C4-2B (cell line): Measurements from ENCODE around the gene EPB41L2.

Experiments
- ZFX ChIP-seq: fragments of 450-650 bp; IDR thresholded peaks from 2 replicates; pipeline ENCODE4 v1.6.1; 2017
- TF ChIP-seq, protein P1 (sequence below): fragments of 450-650 bp; conservative IDR thresholded peaks from 2 replicates; pipeline ENCODE4 v1.5.1; 2017; ENCODE audit warnings: mild to moderate bottlenecking

DNA sequence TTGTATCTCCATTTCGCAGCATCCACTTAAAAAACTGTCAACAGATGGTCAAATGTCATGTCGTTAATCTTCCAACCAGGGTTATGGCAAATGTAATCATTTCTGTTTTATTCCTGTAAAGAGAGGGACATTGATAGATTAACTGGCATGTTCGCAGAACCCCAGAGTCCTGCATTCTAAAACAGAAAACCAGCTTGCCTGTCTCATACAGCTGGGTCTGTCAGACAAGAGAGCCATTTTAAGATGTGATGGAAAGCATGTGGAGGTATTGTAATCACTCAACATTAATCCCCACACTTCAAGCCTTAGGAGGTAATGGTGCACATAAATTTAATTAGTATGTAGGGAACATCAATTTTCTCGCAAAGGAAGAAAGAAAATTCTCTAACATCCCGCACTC, 231.4 kb downstream of the EPB41L2 start:
- TF ChIP-seq, protein P1, sequence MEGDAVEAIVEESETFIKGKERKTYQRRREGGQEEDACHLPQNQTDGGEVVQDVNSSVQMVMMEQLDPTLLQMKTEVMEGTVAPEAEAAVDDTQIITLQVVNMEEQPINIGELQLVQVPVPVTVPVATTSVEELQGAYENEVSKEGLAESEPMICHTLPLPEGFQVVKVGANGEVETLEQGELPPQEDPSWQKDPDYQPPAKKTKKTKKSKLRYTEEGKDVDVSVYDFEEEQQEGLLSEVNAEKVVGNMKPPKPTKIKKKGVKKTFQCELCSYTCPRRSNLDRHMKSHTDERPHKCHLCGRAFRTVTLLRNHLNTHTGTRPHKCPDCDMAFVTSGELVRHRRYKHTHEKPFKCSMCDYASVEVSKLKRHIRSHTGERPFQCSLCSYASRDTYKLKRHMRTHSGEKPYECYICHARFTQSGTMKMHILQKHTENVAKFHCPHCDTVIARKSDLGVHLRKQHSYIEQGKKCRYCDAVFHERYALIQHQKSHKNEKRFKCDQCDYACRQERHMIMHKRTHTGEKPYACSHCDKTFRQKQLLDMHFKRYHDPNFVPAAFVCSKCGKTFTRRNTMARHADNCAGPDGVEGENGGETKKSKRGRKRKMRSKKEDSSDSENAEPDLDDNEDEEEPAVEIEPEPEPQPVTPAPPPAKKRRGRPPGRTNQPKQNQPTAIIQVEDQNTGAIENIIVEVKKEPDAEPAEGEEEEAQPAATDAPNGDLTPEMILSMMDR, result no peak
- no peak for TF ChIP-seq ZFX
